NT2/D1 (cell line): ENCODE data around the gene PCP2.

Experiments
- DNase-seq: peaks from one replicate; pipeline ENCODE4 v3.0.0-alpha.2; 2011; ENCODE audit warnings: low read depth, low spot score
- H3K27me3 ChIP-seq: 2 replicates; pipeline ENCODE4 v1.6.0; 2011; ENCODE audit warnings: mild to moderate bottlenecking; ENCODE audit not compliant: insufficient read length, insufficient read depth
- H3K36me3 ChIP-seq: 2 replicates; pipeline ENCODE4 v1.6.1; 2011; ENCODE audit warnings: mild to moderate bottlenecking, low read length, mixed read lengths; ENCODE audit not compliant: insufficient read depth, insufficient read length
- H3K4me1 ChIP-seq: 2 replicates; pipeline ENCODE4 v1.5.1; 2011; ENCODE audit not compliant: insufficient read depth, insufficient read length
- H3K4me3 ChIP-seq: 2 replicates; pipeline ENCODE4 v1.5.1; 2011; ENCODE audit warnings: low read depth; ENCODE audit not compliant: insufficient read length
- H3K9ac ChIP-seq: 2 replicates; pipeline ENCODE4 v1.6.0; 2011; ENCODE audit warnings: low read depth; ENCODE audit not compliant: insufficient read length
- H3K9me3 ChIP-seq: 2 replicates; pipeline ENCODE4 v1.5.1; 2011; ENCODE audit warnings: mild to moderate bottlenecking, low read length; ENCODE audit not compliant: insufficient read depth
- SUZ12 ChIP-seq: IDR thresholded peaks from 2 replicates; pipeline ENCODE4 v1.6.1; 2011; ENCODE audit not compliant: insufficient read length, insufficient read depth; ENCODE audit errors: extremely low read depth
- YY1 ChIP-seq: IDR thresholded peaks from 2 replicates; pipeline ENCODE4 v1.6.1; 2011; ENCODE audit not compliant: insufficient read length, insufficient read depth
- ZNF274 ChIP-seq: IDR thresholded peaks from 2 replicates; pipeline ENCODE4 v1.6.1; 2011; ENCODE audit warnings: mild to moderate bottlenecking, low read depth, low read length

The PCP2 gene

GRCh38 chr19:7611541-7612279, 21.8 kb downstream of the PCP2 start:
- H3K4me3 ChIP-seq, result no peak overlapping the region
- H3K36me3 ChIP-seq, result peaks cover 20% of the 10 kb centered on the region
- no peak overlapping the region for H3K9ac ChIP-seq
- no peaks in the 10 kb centered on the region for H3K27me3 ChIP-seq
- TF ChIP-seq YY1, result no peak
- no peak for TF ChIP-seq SUZ12
- TF ChIP-seq ZNF274, result no peak
- H3K9me3 ChIP-seq, result no peaks in the 10 kb centered on the region
- H3K4me1 ChIP-seq, result no peaks in the 10 kb centered on the region
- no peak for DNase-seq

- H3K27me3 ChIP-seq, result no peaks in the 10 kb centered on the region
- no peak overlapping the region for H3K4me3 ChIP-seq
- H3K9ac ChIP-seq, result no peak overlapping the region
- H3K36me3 ChIP-seq, result peaks cover 13% of the 10 kb centered on the region
- no peaks in the 10 kb centered on the region for H3K4me1 ChIP-seq
- DNase-seq, result no peak
- TF ChIP-seq SUZ12, result no peak
- no peak for TF ChIP-seq ZNF274
- TF ChIP-seq YY1, result no peak
- no peaks in the 10 kb centered on the region for H3K9me3 ChIP-seq
Measured at GRCh38 chr19:7610491-7611240, 22.9 kb downstream of the PCP2 start.

- H3K9me3 ChIP-seq, result no peaks in the 10 kb centered on the region
- TF ChIP-seq YY1 (no peak), SUZ12 (no peak), ZNF274 (no peak)
- H3K4me1 ChIP-seq, result peaks cover 3% of the 10 kb centered on the region
- no peak for DNase-seq
- H3K4me3 ChIP-seq, result no peak overlapping the region
- H3K9ac ChIP-seq, result no peak overlapping the region
- H3K36me3 ChIP-seq, result peaks cover 13% of the 10 kb centered on the region
- H3K27me3 ChIP-seq, result no peaks in the 10 kb centered on the region
Measured at GRCh38 chr19:7607874-7608560, 25.5 kb downstream of the PCP2 start.

- no peaks in the 10 kb centered on the region for H3K9me3 ChIP-seq
- no peak for TF ChIP-seq YY1
- TF ChIP-seq ZNF274, result no peak
- no peak for TF ChIP-seq SUZ12
- H3K27me3 ChIP-seq, result no peaks in the 10 kb centered on the region
- no peak for DNase-seq
- H3K4me3 ChIP-seq, result no peak overlapping the region
- no peak overlapping the region for H3K9ac ChIP-seq
- peaks cover 3% of the 10 kb centered on the region for H3K4me1 ChIP-seq
- H3K36me3 ChIP-seq, result peaks cover 12% of the 10 kb centered on the region
Measured at GRCh38 chr19:7607212-7607873, 26.2 kb downstream of the PCP2 start.

- H3K9me3 ChIP-seq, result no peaks in the 10 kb centered on the region
- H3K36me3 ChIP-seq, result peaks cover 7% of the 10 kb centered on the region
- no peak overlapping the region for H3K9ac ChIP-seq
- no peak for DNase-seq
- no peak for TF ChIP-seq YY1
- no peaks in the 10 kb centered on the region for H3K27me3 ChIP-seq
- H3K4me3 ChIP-seq, result no peak overlapping the region
- peaks cover 3% of the 10 kb centered on the region for H3K4me1 ChIP-seq
Measured at GRCh38 chr19:7606289-7606688, 27.2 kb downstream of the PCP2 start.

- Histone ChIP-seq H3K9me3 (no peaks in the 10 kb centered on the region), H3K27me3 (no peaks in the 10 kb centered on the region), H3K36me3 (peaks cover 7% of the 10 kb centered on the region), H3K4me3 (no peak overlapping the region), H3K9ac (no peak overlapping the region), H3K4me1 (peaks cover 3% of the 10 kb centered on the region)
- TF ChIP-seq SUZ12, result no peak
- TF ChIP-seq ZNF274, result no peak
- TF ChIP-seq YY1, result no peak
- peak; percentile 59 for DNase-seq
Measured at GRCh38 chr19:7605490-7606222, 27.9 kb downstream of the PCP2 start.
